Activated CD8-positive, alpha-beta memory T cell treated with anti-CD3 and anti-CD28 coated beads, Interleukin-2, amount 50 U/mL, for 1 hour (primary cell): ENCODE measurements around the gene OSBPL10.
"Not testable (repeated sequence)": the region's sequence is repeated elsewhere in the genome, so short reads cannot be mapped to it uniquely, and the experiment has no call there.

Experiments
- DNase-seq: peaks from one replicate; pipeline ENCODE4 v3.0.0-alpha.2; 2020; ENCODE audit errors: extremely low read depth

The OSBPL10 gene

GRCh38 chr3:31890742-31891469 is 90.2 kb downstream of the OSBPL10 start:
- DNase-seq, result no peak

DNA sequence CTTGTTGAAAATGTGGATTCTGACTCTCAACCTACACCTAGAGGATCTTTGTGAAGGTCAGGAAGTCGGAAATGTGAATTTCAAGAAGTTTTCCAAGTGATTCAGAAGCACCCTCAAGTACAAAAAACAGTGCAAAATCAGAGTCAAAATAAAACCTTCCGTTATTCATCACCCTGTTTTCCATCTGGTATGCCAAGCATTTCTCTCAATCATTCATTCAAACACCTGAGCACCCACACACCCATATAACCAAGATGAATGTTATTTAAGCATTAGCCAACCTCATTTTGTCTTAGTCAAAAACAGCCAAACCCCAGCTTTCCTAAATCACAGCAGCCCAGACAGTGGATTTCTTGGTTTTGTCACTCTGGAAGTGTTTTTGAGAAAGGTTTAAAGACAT is 91.1 kb downstream of the OSBPL10 start:
- DNase-seq, result no peak

DNA sequence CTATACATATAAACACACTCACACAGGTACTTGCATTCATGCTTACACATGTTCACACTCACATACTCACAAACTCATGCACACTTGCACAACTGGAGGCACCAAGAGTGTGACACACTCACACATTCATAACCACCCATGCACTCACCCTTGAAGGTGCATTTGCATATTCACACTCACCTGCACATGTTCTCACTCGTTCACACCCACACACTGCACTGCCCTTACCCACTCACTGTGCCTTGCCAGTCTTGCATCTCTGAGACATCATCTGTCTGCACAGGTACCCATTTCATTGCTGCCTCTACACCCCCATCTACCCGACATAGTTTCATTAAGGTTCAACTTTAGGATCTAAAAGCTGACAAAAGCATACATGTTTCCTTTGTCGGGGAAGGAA is 95.8 kb downstream of the OSBPL10 start:
- no peak for DNase-seq

GRCh38 chr3:31884251-31884650 is 96.8 kb downstream of the OSBPL10 start:
- no peak for DNase-seq

DNA sequence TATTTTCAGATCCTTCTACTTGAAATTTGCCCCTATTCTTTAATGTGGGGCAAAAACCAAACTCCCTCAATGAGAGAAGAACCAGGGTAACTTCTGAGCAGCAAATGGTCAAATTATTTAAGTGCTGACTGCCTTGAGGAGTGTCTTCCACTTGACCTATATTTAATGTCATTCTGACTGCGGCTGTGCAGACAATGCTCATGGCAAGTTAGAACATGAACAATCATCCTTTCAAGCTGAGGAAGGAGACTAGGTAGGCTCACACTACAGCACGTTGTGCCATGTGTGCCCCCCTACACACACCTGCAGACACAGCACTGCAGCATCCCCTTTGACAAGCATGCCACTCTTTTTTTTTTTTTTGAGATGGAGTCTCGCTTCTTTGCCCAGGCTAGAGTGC is 98.2 kb downstream of the OSBPL10 start:
- DNase-seq, result no peak

DNA sequence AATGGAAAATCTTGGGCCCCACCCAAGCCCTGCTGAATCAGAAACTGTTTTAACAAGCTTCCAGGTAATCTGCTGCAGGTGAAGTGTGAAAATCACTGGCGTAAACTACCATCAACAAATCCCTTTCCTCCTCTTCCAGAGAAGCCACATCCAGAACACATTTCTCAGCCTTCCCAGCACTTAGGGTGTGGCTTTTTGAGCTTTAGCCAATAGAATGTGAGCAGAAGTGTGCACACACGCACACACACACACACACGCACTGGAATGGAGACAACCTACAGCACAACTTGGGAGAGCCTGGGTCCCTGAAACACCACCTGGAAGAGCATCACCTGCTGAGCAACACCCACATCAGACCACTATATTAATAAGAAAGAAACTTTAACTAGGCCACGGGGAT is 98.6 kb downstream of the OSBPL10 start:
- no peak for DNase-seq

DNA sequence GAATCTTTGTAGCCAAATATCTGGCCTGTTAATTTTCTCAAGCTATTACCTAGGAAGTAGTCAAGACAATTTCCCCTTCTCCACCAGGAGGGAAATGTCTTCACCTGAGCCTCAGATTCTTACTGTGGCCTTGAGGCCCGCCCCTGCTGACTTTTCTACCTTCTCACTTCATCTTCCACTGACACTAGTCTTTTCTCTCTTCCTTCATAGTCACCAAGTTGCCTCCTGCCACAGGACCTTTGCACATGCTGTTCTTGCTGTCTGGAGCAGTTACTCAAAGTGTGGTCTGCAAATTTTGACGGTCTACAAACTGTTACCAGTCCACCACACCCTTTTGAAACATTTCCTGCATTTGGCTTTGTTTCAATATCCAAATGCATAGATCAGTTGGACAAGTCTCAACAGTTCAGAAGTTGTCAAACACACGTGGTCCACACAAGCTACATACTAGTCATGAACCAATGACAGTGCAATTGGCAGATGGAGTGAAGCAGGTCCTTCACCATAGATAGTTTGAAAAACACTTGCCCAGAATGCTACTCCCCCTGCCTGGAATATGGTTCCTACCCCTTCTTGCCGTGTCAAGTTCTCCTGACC is 100.5 kb downstream of the OSBPL10 start:
- DNase-seq, result no peak

GRCh38 chr3:31880020-31880419 is 101.0 kb downstream of the OSBPL10 start:
- DNase-seq, result no peak

- no peak for DNase-seq
These were observed 101.7 kb downstream of the OSBPL10 start for GRCh38 chr3:31879365-31879764.

GRCh38 chr3:31878231-31878838 is 102.7 kb downstream of the OSBPL10 start:
- no peak for DNase-seq

- no peak for DNase-seq
These were observed 104.7 kb downstream of the OSBPL10 start for GRCh38 chr3:31876331-31876730.

DNA sequence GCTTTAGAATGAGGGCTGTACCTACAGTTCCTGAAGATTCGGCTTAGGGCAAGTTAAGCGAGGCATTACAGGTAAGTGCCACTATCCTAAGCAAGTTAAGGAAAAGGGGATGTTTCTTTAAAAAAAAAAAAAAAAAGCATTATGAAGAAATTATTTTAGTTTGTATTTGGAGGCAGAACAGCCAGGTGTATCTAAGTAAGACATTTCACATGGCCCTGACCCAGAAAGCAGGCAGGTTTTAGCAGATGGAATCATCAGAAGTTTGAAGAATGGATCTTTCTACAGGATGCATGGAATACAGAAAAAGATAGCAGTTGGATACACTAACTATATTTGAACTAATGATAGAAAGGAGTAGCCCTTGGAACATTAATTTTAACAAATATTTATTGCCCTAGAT is 105.6 kb downstream of the OSBPL10 start:
- no peak for DNase-seq

GRCh38 chr3:31873254-31873820 is 107.7 kb downstream of the OSBPL10 start:
- DNase-seq, result no peak

GRCh38 chr3:31871939-31872507 is 109.0 kb downstream of the OSBPL10 start:
- no peak for DNase-seq

DNA sequence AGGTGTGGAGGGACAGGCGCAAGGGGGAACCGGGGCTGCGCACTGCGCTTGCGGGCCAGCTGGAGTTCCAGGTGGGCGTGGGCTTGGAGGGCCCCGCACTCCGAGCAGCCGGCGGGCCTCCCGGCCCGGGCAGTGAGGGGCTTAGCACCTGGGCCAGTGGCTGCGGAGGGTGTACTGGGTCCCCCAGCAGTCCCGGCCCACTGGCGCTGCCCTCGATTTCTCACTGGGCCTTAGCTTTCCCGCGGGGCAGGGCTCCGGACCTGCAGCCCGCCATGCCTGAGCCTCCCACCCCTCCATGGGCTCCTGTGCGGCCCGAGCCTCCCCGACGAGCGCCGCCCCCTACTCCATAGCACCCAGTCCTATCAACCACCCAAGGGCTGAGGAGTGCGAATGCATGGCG is 111.0 kb downstream of the OSBPL10 start:
- not testable (repeated sequence) for DNase-seq

GRCh38 chr3:31868236-31868635 is 112.8 kb downstream of the OSBPL10 start:
- no peak for DNase-seq

DNA sequence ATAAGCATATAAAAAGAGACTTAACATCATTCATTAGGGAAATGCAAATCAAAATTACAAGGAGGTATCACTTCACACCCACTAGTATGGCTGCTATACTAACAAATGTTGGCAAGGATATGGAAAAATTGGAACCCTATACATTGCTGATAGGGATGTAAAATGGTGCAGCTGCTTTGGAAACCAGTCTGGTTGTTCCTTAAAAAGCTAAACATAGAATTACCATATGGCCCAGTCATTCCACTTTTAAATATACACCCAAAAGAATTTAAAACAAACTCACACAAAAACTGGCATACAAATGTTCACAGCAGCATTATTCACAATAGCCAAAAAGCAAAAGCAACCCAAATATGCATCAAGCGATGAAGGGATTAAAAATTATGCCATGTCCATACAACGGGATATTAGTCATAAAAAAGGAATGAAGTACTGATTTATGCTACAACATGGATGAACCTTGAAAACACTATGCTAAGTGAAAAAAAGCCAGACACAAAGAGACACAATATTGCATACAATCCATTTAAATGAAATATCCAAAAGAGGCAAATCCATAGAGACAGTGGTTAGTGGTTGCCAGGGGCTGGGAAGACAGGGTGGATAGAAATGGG is 118.3 kb downstream of the OSBPL10 start:
- no peak for DNase-seq

- no peak for DNase-seq
These were observed 119.2 kb downstream of the OSBPL10 start for GRCh38 chr3:31861826-31862225.

- DNase-seq, result not testable (repeated sequence)
These were observed 120.4 kb downstream of the OSBPL10 start for GRCh38 chr3:31860642-31861041.

DNA sequence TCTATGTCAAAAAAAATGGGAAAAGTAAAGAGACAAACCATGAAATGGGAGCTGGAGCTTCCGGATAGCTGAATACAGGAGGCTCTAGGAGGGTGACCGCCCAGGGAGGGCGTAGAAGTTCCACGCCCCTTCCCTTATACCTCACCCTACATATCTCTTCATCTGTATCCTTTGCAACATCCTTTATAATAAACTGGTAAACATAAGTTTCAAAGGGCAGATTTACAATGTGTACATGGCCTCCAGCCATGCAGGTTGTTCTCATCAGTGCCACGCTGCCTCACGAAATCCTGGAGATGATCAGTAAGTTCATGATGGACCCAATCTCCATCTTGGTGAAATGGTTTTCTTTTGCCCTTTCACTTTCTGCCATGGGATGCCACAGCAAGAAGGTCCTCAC is 121.8 kb downstream of the OSBPL10 start:
- no peak for DNase-seq

DNA sequence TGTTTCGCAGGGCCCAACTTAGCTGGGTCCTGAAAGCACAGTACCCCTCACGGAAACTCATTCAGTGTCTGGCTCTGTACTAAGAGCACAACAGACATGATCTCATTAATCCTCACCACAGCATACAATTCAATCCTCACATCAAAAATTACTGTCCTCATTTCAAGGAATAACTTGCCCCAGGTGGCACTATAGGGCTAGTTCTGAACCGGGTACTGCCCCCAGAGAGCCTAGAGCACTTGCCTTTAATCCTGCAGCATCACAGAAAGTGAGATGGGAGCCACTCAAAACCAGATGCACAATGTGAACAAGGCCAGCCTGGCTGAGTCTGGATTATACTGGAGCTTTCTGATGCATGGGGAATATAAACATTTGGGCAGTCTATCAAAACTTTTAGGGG is 122.6 kb downstream of the OSBPL10 start:
- no peak for DNase-seq

DNA sequence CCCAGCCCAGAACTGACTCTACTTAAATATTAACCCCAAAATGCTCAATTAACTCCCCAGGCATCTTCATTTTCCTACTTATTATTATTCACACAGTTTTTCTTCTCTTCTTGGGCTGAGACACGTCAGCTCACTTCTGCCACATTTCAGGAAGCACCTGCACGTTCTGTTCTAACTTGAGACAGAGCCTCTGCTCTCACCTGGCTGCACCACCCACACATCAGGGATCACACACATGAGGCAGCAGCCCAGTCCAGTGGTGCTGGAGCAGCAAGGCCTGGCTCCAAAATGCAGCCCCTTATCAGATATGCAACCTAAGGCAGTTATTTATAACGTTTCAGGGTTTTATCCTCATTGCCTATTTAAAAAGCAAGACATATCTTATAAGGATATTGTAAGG is 127.5 kb downstream of the OSBPL10 start:
- DNase-seq, result no peak
